ENCODE measurements around the gene MAN2A2.
"Not testable (repeated sequence)": the region's sequence is repeated elsewhere in the genome, so short reads cannot be mapped to it uniquely, and the experiment has no call there.

MAN2A2 gene

GRCh38 chr15:90871716-90872485 is 31.2 kb upstream of the MAN2A2 start:
- no peak for DNase-seq

GRCh38 chr15:90872486-90873184 is 30.5 kb upstream of the MAN2A2 start:
- peak; percentile 17 for DNase-seq

- no peak for DNase-seq
Measured at GRCh38 chr15:90873488-90873997, 29.6 kb upstream of the MAN2A2 start.

- peak; percentile 71 for DNase-seq
Measured at GRCh38 chr15:90873998-90874605, 29.0 kb upstream of the MAN2A2 start.

- DNase-seq, result not testable (repeated sequence)
Measured at GRCh38 chr15:90874986-90875385, 28.1 kb upstream of the MAN2A2 start.

- no peak for DNase-seq
Measured at GRCh38 chr15:90875549-90875981, 27.5 kb upstream of the MAN2A2 start.

- DNase-seq, result no peak
Measured at GRCh38 chr15:90876046-90876445, 27.1 kb upstream of the MAN2A2 start.

GRCh38 chr15:90876512-90877170 is 26.5 kb upstream of the MAN2A2 start:
- DNase-seq, result no peak

- DNase-seq, result no peak
Measured at GRCh38 chr15:90877315-90877714, 25.8 kb upstream of the MAN2A2 start.

GRCh38 chr15:90877996-90878395 is 25.1 kb upstream of the MAN2A2 start:
- DNase-seq, result no peak

GRCh38 chr15:90878660-90879059 is 24.4 kb upstream of the MAN2A2 start:
- no peak for DNase-seq

GRCh38 chr15:90879730-90880366 is 23.3 kb upstream of the MAN2A2 start:
- DNase-seq, result no peak

GRCh38 chr15:90880381-90881145 is 22.5 kb upstream of the MAN2A2 start:
- no peak for DNase-seq

GRCh38 chr15:90881181-90881977 is 21.7 kb upstream of the MAN2A2 start:
- peak; percentile 17 for DNase-seq

- no peak for DNase-seq
Measured at GRCh38 chr15:90881978-90882721, 21.0 kb upstream of the MAN2A2 start.

- peak; percentile 65 for DNase-seq
Measured at GRCh38 chr15:90882781-90883525, 20.1 kb upstream of the MAN2A2 start.

GRCh38 chr15:90883526-90883975 is 19.6 kb upstream of the MAN2A2 start:
- no peak for DNase-seq

- DNase-seq, result peak; percentile 91
Measured at GRCh38 chr15:90883976-90884718, 19.0 kb upstream of the MAN2A2 start, which contains the start of gene FES. Gene FES (plus strand): TSS chr15:90884504. CDS start chr15:90885046, 542 bp downstream.

Measured in NCI-H526 treated with DMSO at 0.1 percent for 48 hours (cell line).